Measurements from ENCODE around the gene PITRM1.

GRCh38 chr10:3097160-3097559 is 75.4 kb downstream of the PITRM1 start:
- TF ChIP-seq EZH2phosphoT487 (IDR thresholded peaks at IDR 0.05; ENCODE audit: insufficient read depth, low read depth) (no peak), EZH2 (IDR thresholded peaks at IDR 0.05; ENCODE audit: insufficient read depth, poor library complexity, severe bottlenecking) (no peak)
